Measurements from ENCODE around the gene PI4K2B. TPM values are rescaled to one million over a fixed set of nuclear protein-coding genes. Genes with fewer than 3 reads are reported as not detected.
"Not testable (repeated sequence)": the region's sequence is repeated elsewhere in the genome, so short reads cannot be mapped to it uniquely, and the experiment has no call there.

PI4K2B gene
- total RNA-seq, 2 experiments from 2014 or later = 42.2 to 55.2 TPM

DNA sequence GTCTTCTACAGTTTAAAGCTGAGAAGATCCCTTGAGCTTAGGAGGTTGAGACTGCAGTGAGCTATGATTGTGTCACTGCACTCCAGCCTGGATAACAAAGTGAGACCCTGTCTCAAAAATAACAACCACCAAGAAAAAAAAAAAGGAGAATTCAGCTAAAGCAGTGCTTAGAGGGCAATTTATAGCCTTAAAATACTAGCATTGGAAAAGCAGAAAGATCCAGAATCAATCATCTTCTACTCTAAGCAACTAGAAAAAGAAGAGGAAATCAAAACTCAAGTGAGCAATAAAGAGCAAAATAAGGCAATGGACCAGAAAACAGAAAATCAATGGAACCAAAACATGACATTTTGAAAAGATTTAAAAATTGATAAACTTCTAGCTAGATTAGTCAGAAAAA, 639 bp upstream of the PI4K2B start:
- peaks cover 60% of the 10 kb centered on the region for H3K36me3 Mint-ChIP-seq
- no peak for DNase-seq
- H3K9me3 Mint-ChIP-seq (ENCODE audit: low read depth) = peaks cover 16% of the 10 kb centered on the region
- H3K27ac Mint-ChIP-seq = peak overlapping the region; percentile 87
- peak overlapping the region; percentile 85 for H3K4me3 Mint-ChIP-seq
- peaks cover 30% of the 10 kb centered on the region for H3K4me1 Mint-ChIP-seq
- no peaks in the 10 kb centered on the region for H3K27me3 Mint-ChIP-seq
- ATAC-seq = no peak
- CTCF ChIA-PET = interaction anchor here (1.2 to 4.0 kb wide), 5 partner anchors 9 to 88 kb away, joined by 4 to 30 read pairs (median 5); partner anchors contain the start of genes SEPSECS and ZCCHC4

- Mint-ChIP-seq H3K27me3 (no peaks in the 10 kb centered on the region), H3K27ac (peak overlapping the region; percentile 95), H3K4me3 (peak overlapping the region; percentile 93), H3K4me1 (peaks cover 41% of the 10 kb centered on the region), H3K9me3 (ENCODE audit: low read depth) (peaks cover 13% of the 10 kb centered on the region), H3K36me3 (peaks cover 56% of the 10 kb centered on the region)
- CTCF ChIA-PET = interaction anchor here (1.2 to 4.0 kb wide), 6 partner anchors 11 to 143 kb away, joined by 5 to 30 read pairs (median 8); partner anchors contain the start of genes ANAPC4, SEPSECS and ZCCHC4
- DNase-seq (peak; percentile 63), ATAC-seq (peak; percentile 42)
These were observed 847 bp downstream of the PI4K2B start for GRCh38 chr4:25234390-25235370.

DNA sequence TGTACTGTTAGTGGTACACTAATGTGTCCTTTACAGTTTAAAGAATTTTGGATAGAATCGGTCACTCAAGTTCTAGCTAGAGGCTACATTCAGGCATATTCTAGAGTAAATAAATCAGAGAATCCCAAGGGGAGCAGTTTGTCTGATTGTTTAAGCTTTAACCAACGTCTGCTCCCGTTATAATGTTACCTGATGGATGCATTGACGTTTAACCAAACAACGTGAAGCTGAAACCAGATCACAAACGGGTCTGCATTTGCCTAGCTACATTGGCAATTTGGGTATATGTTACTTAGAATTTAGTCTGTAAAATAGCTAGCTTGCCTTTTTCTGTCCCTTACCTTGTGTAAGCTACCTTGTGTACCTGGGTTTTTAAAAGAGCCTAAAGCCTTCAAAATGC, 1.6 kb downstream of the PI4K2B start:
- H3K4me1 Mint-ChIP-seq = peaks cover 48% of the 10 kb centered on the region
- no peak for DNase-seq
- CTCF ChIA-PET = interaction anchor here (1.1 to 4.0 kb wide), 4 partner anchors 40 to 142 kb away, joined by 4 to 30 read pairs (median 8); partner anchors contain the start of genes ANAPC4, SEPSECS and ZCCHC4
- H3K27me3 Mint-ChIP-seq = no peaks in the 10 kb centered on the region
- no peak for ATAC-seq
- peak overlapping the region; percentile 95 for H3K27ac Mint-ChIP-seq
- peak overlapping the region; percentile 93 for H3K4me3 Mint-ChIP-seq
- H3K36me3 Mint-ChIP-seq = peaks cover 61% of the 10 kb centered on the region
- H3K9me3 Mint-ChIP-seq (ENCODE audit: low read depth) = peaks cover 13% of the 10 kb centered on the region

DNA sequence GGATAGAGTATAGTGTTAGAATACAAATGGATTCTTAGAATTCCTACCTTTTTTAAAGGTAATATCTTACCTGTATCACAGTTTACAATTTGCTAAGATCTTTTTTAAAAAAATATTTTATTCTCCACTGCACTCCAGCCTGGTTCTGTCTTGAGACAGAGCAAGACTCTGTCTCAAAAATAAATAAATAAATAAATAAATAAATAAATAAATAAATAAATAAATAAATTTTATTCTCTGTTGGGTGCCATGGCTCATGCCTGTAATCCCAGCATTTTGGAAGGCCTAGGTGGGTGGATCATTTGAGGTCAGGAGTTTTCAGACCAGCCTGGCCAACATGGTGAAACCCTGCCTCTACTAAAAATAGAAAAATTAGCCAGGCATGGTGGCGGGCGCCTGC, 2.2 kb downstream of the PI4K2B start:
- DNase-seq; H3K27me3 Mint-ChIP-seq; H3K9me3 Mint-ChIP-seq (ENCODE audit: low read depth); ATAC-seq: not testable (repeated sequence)
- Mint-ChIP-seq H3K4me1 (peaks cover 54% of the 10 kb centered on the region), H3K27ac (peak overlapping the region; percentile 95), H3K36me3 (peaks cover 61% of the 10 kb centered on the region), H3K4me3 (peak overlapping the region; percentile 93)
- CTCF ChIA-PET = interaction anchor here (1.1 to 4.0 kb wide), 3 partner anchors 40 to 77 kb away, joined by 4 to 30 read pairs (median 12); partner anchors contain the start of genes SEPSECS and ZCCHC4

DNA sequence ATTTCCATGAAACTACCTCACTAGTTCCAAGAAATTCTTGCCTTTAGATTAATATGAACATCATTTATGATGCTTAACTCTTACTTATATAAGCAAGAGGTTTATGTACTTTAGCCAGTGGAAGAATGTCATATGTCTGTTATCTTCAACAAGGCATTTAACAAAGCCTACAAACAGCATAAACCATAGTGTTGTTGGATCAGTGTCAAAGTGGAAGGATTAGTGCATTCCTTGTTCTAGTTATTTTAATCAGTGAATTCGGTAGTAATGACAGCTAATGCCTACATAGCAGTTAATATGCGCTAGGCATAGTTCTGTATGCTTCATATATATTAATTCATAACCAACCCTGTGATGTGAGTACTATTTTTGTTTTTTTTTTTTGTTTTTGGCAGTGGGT, 3.1 kb downstream of the PI4K2B start:
- H3K27me3 Mint-ChIP-seq = no peaks in the 10 kb centered on the region
- CTCF ChIA-PET = interaction anchor here (2.0 kb wide), 1 partner anchor 76 kb away, joined by 12 read pairs; the partner anchor contains the start of gene ZCCHC4
- no peak for ATAC-seq
- H3K4me3 Mint-ChIP-seq = peak overlapping the region; percentile 60
- H3K4me1 Mint-ChIP-seq = peaks cover 58% of the 10 kb centered on the region
- peaks cover 59% of the 10 kb centered on the region for H3K36me3 Mint-ChIP-seq
- no peak for DNase-seq
- H3K27ac Mint-ChIP-seq = no peak overlapping the region
- peaks cover 4% of the 10 kb centered on the region for H3K9me3 Mint-ChIP-seq (ENCODE audit: low read depth)

DNA sequence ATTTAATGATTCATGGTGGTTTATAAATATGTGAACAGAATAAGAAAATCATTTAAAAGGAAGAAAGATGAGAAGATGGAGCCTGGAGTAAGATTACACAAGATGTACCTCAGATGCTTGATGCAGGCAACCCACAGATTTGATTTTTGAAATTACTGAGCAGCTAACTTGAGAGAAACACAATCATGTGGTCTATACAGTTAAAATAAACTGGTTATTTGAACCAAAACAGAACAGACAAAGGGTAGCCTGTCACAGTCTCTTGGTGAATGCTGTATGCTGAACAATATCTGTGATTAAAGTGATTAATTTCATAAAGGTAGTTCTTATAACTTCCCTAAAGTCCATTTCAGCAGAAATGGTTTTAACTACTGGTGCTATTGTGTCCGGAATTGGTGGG, 4.2 kb downstream of the PI4K2B start:
- Mint-ChIP-seq H3K9me3 (ENCODE audit: low read depth) (no peaks in the 10 kb centered on the region), H3K36me3 (peaks cover 60% of the 10 kb centered on the region), H3K4me3 (no peak overlapping the region), H3K27ac (no peak overlapping the region), H3K27me3 (no peaks in the 10 kb centered on the region), H3K4me1 (peaks cover 52% of the 10 kb centered on the region)
- DNase-seq = no peak
- ATAC-seq = no peak
- CTCF ChIA-PET = interaction anchor here (1.3 kb wide), 1 partner anchor 74 kb away, joined by 6 read pairs; the partner anchor contains the start of gene ZCCHC4

DNA sequence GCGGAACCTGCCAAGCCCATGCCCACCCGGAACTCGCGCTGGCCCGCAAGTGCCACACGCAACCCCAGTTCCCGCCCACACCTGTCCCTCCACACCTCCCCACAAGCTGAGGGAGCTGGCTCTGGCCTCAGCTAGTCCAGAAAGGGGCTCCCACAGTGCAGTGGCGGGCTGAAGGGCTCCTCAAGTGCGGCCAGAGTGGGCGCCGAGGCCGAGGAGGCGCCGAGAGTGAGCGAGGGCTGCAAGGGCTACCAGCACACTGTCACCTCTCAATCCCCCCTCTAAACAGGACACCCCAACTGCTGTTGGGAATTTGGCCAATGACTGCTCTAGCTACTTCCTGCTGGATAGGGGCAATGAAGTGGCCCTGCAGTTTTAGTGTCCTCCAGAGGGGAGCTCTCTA, 5.7 kb downstream of the PI4K2B start:
- not testable (repeated sequence) for H3K27me3 Mint-ChIP-seq; H3K9me3 Mint-ChIP-seq (ENCODE audit: low read depth); H3K27ac Mint-ChIP-seq; ATAC-seq; H3K4me3 Mint-ChIP-seq; DNase-seq
- CTCF ChIA-PET = interaction anchor here (0.6 to 1.3 kb wide), 4 partner anchors 14 to 672 kb away, joined by 3 to 4 read pairs (median 3); partner anchors contain the start of gene ZCCHC4
- Mint-ChIP-seq H3K4me1 (peaks cover 46% of the 10 kb centered on the region), H3K36me3 (peaks cover 71% of the 10 kb centered on the region)

- CTCF ChIA-PET; DNase-seq; H3K4me3 Mint-ChIP-seq; H3K9me3 Mint-ChIP-seq (ENCODE audit: low read depth); H3K27me3 Mint-ChIP-seq; ATAC-seq: not testable (repeated sequence)
- Mint-ChIP-seq H3K4me1 (peaks cover 44% of the 10 kb centered on the region), H3K27ac (peak overlapping the region; percentile 48), H3K36me3 (peaks cover 74% of the 10 kb centered on the region)
These were observed 6.9 kb downstream of the PI4K2B start for GRCh38 chr4:25240754-25241210.

- peaks cover 74% of the 10 kb centered on the region for H3K36me3 Mint-ChIP-seq
- not testable (repeated sequence) for DNase-seq
These were observed 8.4 kb downstream of the PI4K2B start for GRCh38 chr4:25242195-25242594.

GRCh38 chr4:25245181-25245580, 11.3 kb downstream of the PI4K2B start:
- ATAC-seq (no peak), DNase-seq (no peak)
- peaks cover 64% of the 10 kb centered on the region for H3K36me3 Mint-ChIP-seq
- H3K4me3 Mint-ChIP-seq = no peak overlapping the region
- peaks cover 6% of the 10 kb centered on the region for H3K9me3 Mint-ChIP-seq (ENCODE audit: low read depth)
- peaks cover 21% of the 10 kb centered on the region for H3K4me1 Mint-ChIP-seq
- no peak overlapping the region for H3K27ac Mint-ChIP-seq
- CTCF ChIA-PET = no interaction called here
- H3K27me3 Mint-ChIP-seq = no peaks in the 10 kb centered on the region

More at GRCh38 chr4:25242195-25242594, 8.4 kb downstream of the PI4K2B start:
- H3K9me3 Mint-ChIP-seq (ENCODE audit: low read depth); ATAC-seq; H3K27me3 Mint-ChIP-seq; CTCF ChIA-PET; H3K4me3 Mint-ChIP-seq; H3K27ac Mint-ChIP-seq: not testable (repeated sequence)
- H3K4me1 Mint-ChIP-seq = peaks cover 39% of the 10 kb centered on the region

DNA sequence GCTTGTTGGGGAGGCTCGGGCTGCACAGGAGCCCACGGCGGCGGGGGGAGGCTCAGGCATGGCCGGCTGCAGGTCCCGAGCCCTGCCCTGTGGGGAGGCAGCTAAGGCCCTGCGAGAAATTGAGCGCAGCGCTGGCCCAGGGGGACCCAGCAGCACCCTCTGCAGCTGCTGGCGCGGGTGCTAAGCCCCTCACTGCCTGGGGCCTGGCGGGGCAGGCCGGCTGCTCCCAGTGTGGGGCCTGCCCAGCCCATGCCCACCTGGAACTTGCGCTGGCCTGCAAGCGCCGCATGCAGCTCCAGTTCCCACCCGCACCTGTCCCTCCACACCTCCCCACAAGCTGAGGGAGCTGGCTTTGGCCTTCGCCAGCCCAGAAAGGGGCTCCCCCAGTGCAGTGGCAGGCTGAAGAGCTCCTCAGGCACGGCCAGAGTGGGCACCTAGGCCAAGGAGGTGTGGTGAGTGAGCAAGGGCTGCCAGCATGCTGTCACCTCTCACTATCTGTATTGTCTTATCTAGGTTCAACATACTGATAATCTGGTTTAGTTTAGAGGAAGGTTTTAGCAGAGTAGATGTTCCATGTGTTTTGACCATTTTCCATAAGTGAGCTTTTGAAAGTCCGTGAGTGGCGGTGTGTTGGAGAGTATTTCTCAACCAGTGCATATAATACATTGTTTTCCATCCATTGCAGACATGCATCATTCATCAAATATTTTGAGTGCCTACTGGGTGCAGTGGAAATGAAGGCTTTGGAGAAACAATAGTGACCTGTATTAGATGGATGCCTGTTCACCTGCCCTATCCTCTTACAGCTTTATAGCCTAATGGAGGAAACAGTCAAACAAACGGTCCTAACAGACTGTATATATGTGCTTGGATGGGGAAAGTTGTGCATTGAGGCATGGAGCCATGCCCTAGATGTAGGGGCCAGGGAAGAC, 13.1 kb downstream of the PI4K2B start:
- Mint-ChIP-seq H3K4me1 (peaks cover 22% of the 10 kb centered on the region), H3K27ac (no peak overlapping the region), H3K27me3 (no peaks in the 10 kb centered on the region), H3K36me3 (peaks cover 53% of the 10 kb centered on the region), H3K4me3 (no peak overlapping the region), H3K9me3 (ENCODE audit: low read depth) (peaks cover 6% of the 10 kb centered on the region)
- ATAC-seq = no peak
- DNase-seq = no peak
- CTCF ChIA-PET = no interaction called here

DNA sequence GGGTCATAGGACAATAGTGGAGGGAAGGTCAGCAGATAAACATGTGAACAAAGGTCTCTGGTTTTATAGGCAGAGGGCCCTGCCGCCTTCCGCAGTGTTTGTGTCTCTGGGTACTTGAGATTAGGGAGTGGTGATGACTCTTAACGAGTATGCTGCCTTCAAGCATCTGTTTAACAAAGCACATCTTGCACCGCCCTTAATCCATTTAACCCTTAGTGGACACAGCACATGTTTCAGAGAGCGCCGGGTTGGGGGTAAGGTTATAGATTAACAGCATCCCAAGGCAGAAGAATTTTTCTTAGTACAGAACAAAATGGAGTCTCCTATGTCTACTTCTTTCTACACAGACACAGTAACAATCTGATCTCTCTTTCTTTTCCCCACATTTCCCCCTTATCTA, 15.0 kb downstream of the PI4K2B start:
- H3K9me3 Mint-ChIP-seq (ENCODE audit: low read depth); H3K4me3 Mint-ChIP-seq; H3K27ac Mint-ChIP-seq; DNase-seq; H3K27me3 Mint-ChIP-seq; CTCF ChIA-PET; ATAC-seq: not testable (repeated sequence)
- peaks cover 36% of the 10 kb centered on the region for H3K4me1 Mint-ChIP-seq
- H3K36me3 Mint-ChIP-seq = peaks cover 39% of the 10 kb centered on the region

Data from activated CD8-positive, alpha-beta memory T cell treated with anti-CD3 and anti-CD28 coated beads, Interleukin-2, amount 10 ng/mL, durations not matched to agents 7 days and 5 days (primary cell).